T-cell (primary cell): ENCODE measurements around the gene KRTAP4-6. TPM values are rescaled to one million over a fixed set of nuclear protein-coding genes. Genes with fewer than 3 reads are reported as not detected.
A peak's percentile ranks its signal among the peaks of the same experiment; 100 is the strongest.
"Not testable (repeated sequence)": the region's sequence is repeated elsewhere in the genome, so short reads cannot be mapped to it uniquely, and the experiment has no call there.

Source experiments
- ATAC-seq, 4 experiments: fragments of 200-7000 bp in 3 of 4; fragments of 150-1000 bp in 1 of 4; cut with Tn5 transposase; replicated peaks in 1 of 4; 1 replicate in 3 of 4; 2 replicates in 1 of 4; pipeline ENCODE4 v1.10.0; 2021; ENCODE audit warnings: moderate library complexity in 3 of 4, mild to moderate bottlenecking in 2 of 4, moderate number of reproducible peaks in 1 of 4
- CTCF ChIA-PET, 2 donors: fragments of 300-600 bp; sonication (Branson Sonifier 250); formaldehyde crosslinking; loops; one replicate each; lab custom pipeline; 2022; ENCODE audit warnings: antibody characterized with exemption in 2 of 2; lab: Charles Lee
- POLR2A ChIA-PET, 2 donors: fragments of 300-600 bp; sonication (Branson Sonifier 250); formaldehyde crosslinking; loops; one replicate each; lab custom pipeline; 2022; ENCODE audit warnings: antibody characterized with exemption in 2 of 2; lab: Charles Lee
- DNase-seq, 35 experiments: peaks; one replicate each; pipeline versions ENCODE4 v3.0.0 to v3.0.0-alpha.2; 2013 to 2023
- H3K27ac ChIP-seq: one replicate; pipeline ENCODE4 v1.5.1; 2013; ENCODE audit warnings: low read length
- H3K27me3 ChIP-seq, 2 experiments: replicated peaks in 1 of 2; 1 replicate in 1 of 2; 2 replicates in 1 of 2; pipeline versions ENCODE4 v1.6.1 to v1.7.0; 2013; ENCODE audit warnings: low read length in 1 of 2, mixed read lengths in 1 of 2; ENCODE audit not compliant: control insufficient read depth in 2 of 2, insufficient read depth in 2 of 2; ENCODE audit errors: extremely low read depth in 1 of 2
- H3K36me3 ChIP-seq, 2 donors: 1 replicate in 1 of 2; 2 replicates in 1 of 2; pipeline versions ENCODE4 v1.6.1 to v1.7.0; 2013; ENCODE audit warnings: low read length in 1 of 2; ENCODE audit not compliant: control insufficient read depth in 2 of 2, insufficient read depth in 1 of 2; ENCODE audit errors: extremely low read depth in 1 of 2
- H3K4me1 ChIP-seq, 2 experiments: 1 replicate in 1 of 2; 2 replicates in 1 of 2; pipeline versions ENCODE4 v1.6.1 to v1.7.0; 2013; ENCODE audit warnings: low read length in 2 of 2, mixed read lengths in 1 of 2; ENCODE audit not compliant: insufficient read depth in 2 of 2, control insufficient read depth in 1 of 2; ENCODE audit errors: extremely low read depth in 1 of 2
- H3K4me3 ChIP-seq, 2 donors: 1 replicate in 1 of 2; 2 replicates in 1 of 2; pipeline versions ENCODE4 v1.5.1 to v1.7.0; 2013; ENCODE audit warnings: mild to moderate bottlenecking in 2 of 2, low read length in 1 of 2, moderate library complexity in 1 of 2; ENCODE audit not compliant: control insufficient read depth in 1 of 2; ENCODE audit errors: extremely low read depth in 1 of 2
- H3K9me3 ChIP-seq: 2 replicates; pipeline ENCODE4 v1.7.0; 2013
- H3K27ac Mint-ChIP-seq, 2 donors: one replicate each; pipeline ENCODE4 v1.8.0; 2020 to 2021; ENCODE audit warnings: mild to moderate bottlenecking in 2 of 2, mixed read lengths in 2 of 2
- H3K27me3 Mint-ChIP-seq, 2 donors: one replicate each; pipeline ENCODE4 v1.8.0; 2021 to 2022; ENCODE audit warnings: mixed read lengths in 2 of 2
- H3K36me3 Mint-ChIP-seq: one replicate; pipeline ENCODE4 v1.8.0; 2021; ENCODE audit warnings: mixed read lengths
- H3K4me1 Mint-ChIP-seq, 3 donors: one replicate each; pipeline ENCODE4 v1.8.0; 2020 to 2022; ENCODE audit warnings: mixed read lengths in 3 of 3, mild to moderate bottlenecking in 1 of 3
- H3K4me3 Mint-ChIP-seq, 3 donors: one replicate each; pipeline ENCODE4 v1.8.0; 2020 to 2022; ENCODE audit warnings: mild to moderate bottlenecking in 3 of 3, mixed read lengths in 3 of 3, moderate library complexity in 3 of 3
- H3K9me3 Mint-ChIP-seq, 3 donors: one replicate each; pipeline ENCODE4 v1.8.0; 2020 to 2022; ENCODE audit warnings: mixed read lengths in 3 of 3
- WGBS: methylation state at CpG from one replicate; pipeline ENCODE4 v1.1.5; 2013; ENCODE audit warnings: missing lambda C conversion rate; ENCODE audit not compliant: insufficient coverage; 5-methylcytosine and 5-hydroxymethylcytosine counted together
- total RNA-seq, 35 experiments: library from RNA in 6 of 35; stranded (reverse) in 6 of 35; fragments of 120-200 nt in 1 of 35; gene quantifications; one replicate each; pipeline versions ENCODE4 v1.2.1 to v1.2.4 and lab custom pipeline; 2013 to 2026

KRTAP4-6 gene
- total RNA-seq, 5 donors from 2014 or later (not counting 1 experiment from before 2014, with no cell fraction given): not detected

GRCh38 chr17:41123292-41123990, 16.9 kb downstream of the KRTAP4-6 start:
- H3K4me3 ChIP-seq, H3K27ac ChIP-seq, H3K9me3 Mint-ChIP-seq, H3K9me3 ChIP-seq, POLR2A ChIA-PET, H3K27me3 Mint-ChIP-seq, H3K36me3 ChIP-seq, H3K36me3 Mint-ChIP-seq, CTCF ChIA-PET, H3K27me3 ChIP-seq: not testable (repeated sequence)
- peaks cover 47 to 62% (median 60%) of the 10 kb centered on the region in 3 donors for H3K4me1 Mint-ChIP-seq
- H3K4me3 Mint-ChIP-seq: peak overlapping the region in 2 of 3 donors; percentile 21 to 76
- DNase-seq (peak in 2 of 35 experiments; percentile 11 to 24), ATAC-seq (peak in 1 of 4 experiments; percentile 58)
- H3K4me1 ChIP-seq: peaks cover 20 to 24% of the 10 kb centered on the region in 2 experiments
- 62% methylated on average over 12 of the region's 12 CpGs for WGBS
- peak overlapping the region in 1 of 2 donors; percentile 78 for H3K27ac Mint-ChIP-seq

DNA sequence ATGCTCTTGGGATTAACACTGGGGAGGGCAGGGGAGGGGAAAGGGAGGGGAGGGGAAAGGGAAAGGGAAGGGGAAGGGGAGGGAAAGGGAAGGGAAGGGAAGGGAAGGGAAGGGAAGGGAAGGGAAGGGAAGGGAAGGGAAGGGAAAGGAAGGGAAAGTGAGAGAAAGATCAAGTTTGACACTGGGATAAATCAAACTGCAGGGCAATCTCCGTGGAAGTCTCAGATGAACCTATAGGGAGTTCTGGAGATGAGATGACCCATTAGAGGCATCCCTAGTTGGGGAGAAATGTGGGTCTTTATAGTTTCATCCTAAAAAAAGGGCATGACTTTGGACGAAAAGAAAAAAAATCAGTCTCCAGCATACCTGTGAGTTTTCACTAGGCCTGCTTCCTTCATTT, 18.6 kb downstream of the KRTAP4-6 start:
- Histone ChIP-seq H3K27me3 (no peaks in the 10 kb centered on the region), H3K9me3 (no peaks in the 10 kb centered on the region), H3K4me3 (no peak overlapping the region), H3K36me3 (no peaks in the 10 kb centered on the region), H3K4me1 (peaks cover 20 to 24% of the 10 kb centered on the region in 2 experiments), H3K27ac (no peak overlapping the region)
- CTCF ChIA-PET: no interaction called here
- Mint-ChIP-seq H3K4me3 (no peak overlapping the region), H3K9me3 (peaks cover 0 to 3% (median 0%) of the 10 kb centered on the region in 3 donors), H3K36me3 (no peaks in the 10 kb centered on the region), H3K27me3 (peaks cover 0 to 4% of the 10 kb centered on the region in 2 donors), H3K27ac (no peak overlapping the region), H3K4me1 (peaks cover 47 to 68% (median 65%) of the 10 kb centered on the region in 3 donors)
- no peak for DNase-seq
- ATAC-seq: no peak
- 83% methylated on average over 1 of the region's 2 CpGs for WGBS
- POLR2A ChIA-PET: no interaction called here

DNA sequence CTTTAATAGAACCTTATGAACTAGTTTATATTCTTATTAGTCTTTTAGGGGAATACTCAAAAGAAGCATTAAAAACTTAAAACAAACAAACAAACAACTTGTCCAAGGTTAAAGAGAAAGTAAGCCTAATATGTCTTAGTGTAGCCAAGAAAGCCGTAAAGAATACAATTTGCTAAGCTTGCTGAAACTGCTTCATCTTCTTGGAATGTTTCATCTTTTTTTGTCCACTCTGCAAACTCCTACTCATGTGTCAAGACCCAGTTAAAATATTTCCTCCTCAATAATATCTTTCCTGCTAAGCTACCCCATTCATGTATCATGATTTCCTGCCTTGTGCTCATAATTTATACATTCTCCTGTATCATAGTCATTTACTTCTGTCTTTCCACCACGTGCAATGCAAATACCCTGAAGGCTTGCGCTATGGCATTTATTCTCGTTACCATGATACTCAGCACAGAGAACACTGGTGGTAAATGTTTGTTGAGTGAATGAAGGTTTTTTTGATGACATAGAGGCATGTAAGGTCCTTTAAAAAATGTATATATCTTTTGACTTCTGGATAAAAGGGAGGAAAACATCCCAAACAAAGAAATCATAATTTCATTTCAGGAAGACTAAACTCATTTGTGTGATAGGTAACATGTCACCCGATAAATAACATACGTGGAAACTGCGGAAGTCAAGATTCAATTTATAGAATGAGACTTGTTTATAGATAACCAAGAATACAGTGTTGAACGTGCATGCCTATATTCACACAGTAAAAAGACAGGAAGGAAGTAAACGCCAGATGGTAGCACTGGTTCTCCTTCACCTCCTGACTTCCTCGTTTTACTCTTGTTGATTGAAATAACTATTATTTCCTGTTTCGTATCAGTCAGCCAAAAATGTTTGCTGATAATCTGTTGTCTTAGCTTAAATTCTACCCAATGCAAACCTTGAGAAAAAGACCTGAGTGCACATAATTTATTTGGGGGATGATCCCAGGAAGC, 20.4 kb downstream of the KRTAP4-6 start:
- Mint-ChIP-seq H3K4me3 (peak overlapping the region; percentile 19 to 57 (median 45)), H3K4me1 (peaks cover 34 to 57% (median 52%) of the 10 kb centered on the region in 3 donors), H3K27ac (peak overlapping the region; percentile 4 to 88)
- H3K27me3 ChIP-seq, H3K4me3 ChIP-seq, H3K9me3 Mint-ChIP-seq, H3K36me3 Mint-ChIP-seq, POLR2A ChIA-PET, H3K27me3 Mint-ChIP-seq, H3K36me3 ChIP-seq, H3K9me3 ChIP-seq, CTCF ChIA-PET: not testable (repeated sequence)
- DNase-seq (peak in 2 of 35 experiments; percentile 7 to 33), ATAC-seq (peak; percentile 69 to 93 (median 88))
- Histone ChIP-seq H3K27ac (peak overlapping the region; percentile 36), H3K4me1 (peaks cover 14% of the 10 kb centered on the region in 2 experiments)
- no CpG with 5 or more reads among the region's 11 CpGs for WGBS

- Histone ChIP-seq H3K27me3 (peaks cover 0 to 7% of the 10 kb centered on the region in 2 experiments), H3K27ac (no peak overlapping the region), H3K4me3 (no peak overlapping the region), H3K9me3 (no peaks in the 10 kb centered on the region), H3K4me1 (peaks cover 7 to 11% of the 10 kb centered on the region in 2 experiments), H3K36me3 (no peaks in the 10 kb centered on the region)
- ATAC-seq: no peak
- H3K4me3 Mint-ChIP-seq: no peak overlapping the region
- peaks cover 24 to 46% (median 40%) of the 10 kb centered on the region in 3 donors for H3K4me1 Mint-ChIP-seq
- CTCF ChIA-PET: no interaction called here
- H3K9me3 Mint-ChIP-seq: peaks cover 0 to 3% (median 0%) of the 10 kb centered on the region in 3 donors
- no peak overlapping the region for H3K27ac Mint-ChIP-seq
- H3K36me3 Mint-ChIP-seq: no peaks in the 10 kb centered on the region
- no CpG with 5 or more reads among the region's 4 CpGs for WGBS
- H3K27me3 Mint-ChIP-seq: peaks cover 6 to 7% of the 10 kb centered on the region in 2 donors
- no peak for DNase-seq
- POLR2A ChIA-PET: no interaction called here
Observed at GRCh38 chr17:41118721-41119120, 21.6 kb downstream of the KRTAP4-6 start.

GRCh38 chr17:41117846-41118386, 22.4 kb downstream of the KRTAP4-6 start, which contains the start of gene KRTAP4-11:
TSS of gene KRTAP4-11 (minus strand) at chr17:41118373. CDS start at chr17:41118315, 58 bp downstream.
- H3K27me3 Mint-ChIP-seq, CTCF ChIA-PET, H3K9me3 Mint-ChIP-seq, H3K36me3 Mint-ChIP-seq, H3K27ac Mint-ChIP-seq, POLR2A ChIA-PET, H3K27ac ChIP-seq, ATAC-seq, H3K4me3 Mint-ChIP-seq, DNase-seq, H3K4me3 ChIP-seq, H3K27me3 ChIP-seq, H3K4me1 ChIP-seq, H3K36me3 ChIP-seq, H3K9me3 ChIP-seq: not testable (repeated sequence)
- 88% methylated on average over 8 of the region's 10 CpGs for WGBS
- peaks cover 18 to 39% (median 34%) of the 10 kb centered on the region in 3 donors for H3K4me1 Mint-ChIP-seq

- no peaks in the 10 kb centered on the region for H3K9me3 ChIP-seq
- H3K4me1 Mint-ChIP-seq: peaks cover 15 to 30% (median 26%) of the 10 kb centered on the region in 3 donors
Observed at GRCh38 chr17:41116297-41116696, 24.0 kb downstream of the KRTAP4-6 start.

More at GRCh38 chr17:41116297-41116696, 24.0 kb downstream of the KRTAP4-6 start:
- Mint-ChIP-seq H3K9me3 (peaks cover 0 to 6% (median 0%) of the 10 kb centered on the region in 3 donors), H3K27ac (peak overlapping the region in 1 of 2 donors; percentile 12), H3K4me3 (no peak overlapping the region), H3K27me3 (peaks cover 7% of the 10 kb centered on the region in 2 donors), H3K36me3 (peaks cover 4% of the 10 kb centered on the region)
- 29% methylated on average over 1 of the region's 5 CpGs for WGBS
- POLR2A ChIA-PET: no interaction called here
- ATAC-seq (no peak), DNase-seq (no peak)
- CTCF ChIA-PET: interaction anchor here in 1 of 2 donors (0.6 kb wide), 1 partner anchor 778 kb away, joined by 3 read pairs; no protein-coding TSS in a partner anchor
- Histone ChIP-seq H3K4me1 (peaks cover 3 to 7% of the 10 kb centered on the region in 2 experiments), H3K27ac (no peak overlapping the region), H3K36me3 (no peaks in the 10 kb centered on the region), H3K4me3 (no peak overlapping the region), H3K27me3 (peaks cover 0 to 7% of the 10 kb centered on the region in 2 experiments)
